ENCODE data around the gene FADD. TPM values are rescaled to one million over a fixed set of nuclear protein-coding genes. Genes with fewer than 3 reads are reported as not detected.

FADD gene
- total RNA-seq, 2 donors from 2014 or later, result 16.0 to 18.4 TPM

DNA sequence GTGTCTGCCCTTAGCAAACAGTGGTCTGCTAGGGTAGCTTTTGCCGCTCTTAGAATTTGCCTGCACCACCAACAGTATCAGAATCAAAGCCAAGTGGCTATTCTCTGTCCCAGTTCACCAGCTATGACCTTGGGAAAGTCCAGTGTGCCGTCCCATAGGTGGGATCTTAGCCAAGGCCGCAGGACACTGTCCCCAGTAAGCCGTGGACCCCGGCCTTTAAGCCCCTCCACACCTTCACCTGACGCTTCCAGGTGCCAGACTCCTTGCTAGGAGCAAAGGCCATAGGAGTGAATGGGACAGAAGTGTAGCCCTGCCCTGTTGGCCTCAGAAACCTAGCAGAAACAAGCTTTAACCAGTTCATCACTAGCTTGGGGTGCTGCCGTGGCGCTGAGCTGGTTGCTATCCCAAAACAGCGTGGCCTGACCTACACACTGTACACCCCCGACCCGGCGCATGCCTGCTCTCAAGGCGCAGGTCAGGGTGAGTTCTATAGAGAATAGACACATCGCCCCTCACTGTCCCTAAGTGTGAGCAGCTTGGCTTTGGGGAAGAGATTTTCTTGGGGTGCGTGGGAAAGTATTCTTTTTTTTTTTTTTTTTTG lies 4.5 kb downstream of the FADD start:
- Histone ChIP-seq H3K9me3 (no peaks in the 10 kb centered on the region), H3K4me1 (replicated peaks) (peaks cover 8% of the 10 kb centered on the region), H3K4me3 (no peak overlapping the region), H3K36me3 (no peaks in the 10 kb centered on the region), H3K27ac (no peak overlapping the region), H3K27me3 (replicated peaks; ENCODE audit: insufficient read depth) (no peaks in the 10 kb centered on the region)
- 85% methylated on average over 15 of the region's 15 CpGs for WGBS
- TF ChIP-seq CTCF (IDR thresholded peaks at IDR 0.05) (no peak), POLR2AphosphoS5 (IDR thresholded peaks at IDR 0.05) (no peak), POLR2A (IDR thresholded peaks at IDR 0.05) (no peak)
- intact Hi-C loops (cut with DNase I), result loop anchor here (10.0 kb wide), 1 partner anchor 187 kb away; the partner anchor contains the start of gene CTTN
- no peak for DNase-seq (ENCODE audit: low spot score)

GRCh38 chr11:70209391-70209912 lies 6.4 kb downstream of the FADD start:
- H3K4me3 ChIP-seq, result no peak overlapping the region
- peaks cover 5% of the 10 kb centered on the region for H3K4me1 ChIP-seq (replicated peaks)
- H3K9me3 ChIP-seq, result no peaks in the 10 kb centered on the region
- no peaks in the 10 kb centered on the region for H3K27me3 ChIP-seq (replicated peaks; ENCODE audit: insufficient read depth)
- TF ChIP-seq POLR2A (IDR thresholded peaks at IDR 0.05), result no peak
- TF ChIP-seq CTCF (IDR thresholded peaks at IDR 0.05), result no peak
- no peak for TF ChIP-seq POLR2AphosphoS5 (IDR thresholded peaks at IDR 0.05)
- no peak for DNase-seq (ENCODE audit: low spot score)
- intact Hi-C loops (cut with DNase I), result loop anchor here (10.0 kb wide), 1 partner anchor 185 kb away; the partner anchor contains the start of gene CTTN
- 87% methylated on average over 6 of the region's 6 CpGs for WGBS
- H3K36me3 ChIP-seq, result no peaks in the 10 kb centered on the region
- no peak overlapping the region for H3K27ac ChIP-seq

- no peaks in the 10 kb centered on the region for H3K27me3 ChIP-seq (replicated peaks; ENCODE audit: insufficient read depth)
- H3K4me1 ChIP-seq (replicated peaks), result no peaks in the 10 kb centered on the region
- 81% methylated on average over 8 of the region's 8 CpGs for WGBS
- H3K27ac ChIP-seq, result no peak overlapping the region
- no peaks in the 10 kb centered on the region for H3K9me3 ChIP-seq
- no peaks in the 10 kb centered on the region for H3K36me3 ChIP-seq
- TF ChIP-seq POLR2AphosphoS5 (IDR thresholded peaks at IDR 0.05) (no peak), CTCF (IDR thresholded peaks at IDR 0.05) (no peak), POLR2A (IDR thresholded peaks at IDR 0.05) (no peak)
- DNase-seq (ENCODE audit: low spot score), result no peak
- no peak overlapping the region for H3K4me3 ChIP-seq
- intact Hi-C loops (cut with DNase I), result no loop called here
These were observed 7.0 kb downstream of the FADD start for GRCh38 chr11:70210051-70210501.

GRCh38 chr11:70210530-70210929 lies 7.4 kb downstream of the FADD start:
- Histone ChIP-seq H3K27me3 (replicated peaks; ENCODE audit: insufficient read depth) (no peaks in the 10 kb centered on the region), H3K9me3 (no peaks in the 10 kb centered on the region), H3K4me1 (replicated peaks) (no peaks in the 10 kb centered on the region), H3K36me3 (no peaks in the 10 kb centered on the region), H3K4me3 (no peak overlapping the region), H3K27ac (no peak overlapping the region)
- intact Hi-C loops (cut with DNase I), result no loop called here
- WGBS, result 87% methylated on average over 5 of the region's 5 CpGs
- TF ChIP-seq POLR2A (IDR thresholded peaks at IDR 0.05) (no peak), CTCF (IDR thresholded peaks at IDR 0.05) (no peak), POLR2AphosphoS5 (IDR thresholded peaks at IDR 0.05) (no peak)
- DNase-seq (ENCODE audit: low spot score), result no peak

Data from prostate gland (tissue), 2 donors.